Karpas-422 (cell line): Measurements from ENCODE around the gene IQGAP3. TPM values are rescaled to one million over a fixed set of nuclear protein-coding genes. Genes with fewer than 3 reads are reported as not detected.
A peak's percentile ranks its signal among the peaks of the same experiment; 100 is the strongest.
"Not testable (repeated sequence)": the region's sequence is repeated elsewhere in the genome, so short reads cannot be mapped to it uniquely, and the experiment has no call there.

Experiments used
- DNase-seq: peaks from one replicate; pipeline ENCODE4 v3.0.0-alpha.2; 2015
- H2AFZ ChIP-seq: fragments of 200-600 bp; sonication (generic); 2 replicates; pipeline ENCODE4 v1.6.1; 2014; ENCODE audit warnings: antibody characterized with exemption, low read length, mixed read lengths
- H3K27ac ChIP-seq: fragments of 200-600 bp; sonication (generic); 2 replicates; pipeline ENCODE4 v1.5.1; 2014; ENCODE audit warnings: mild to moderate bottlenecking, low read length, moderate library complexity
- H3K27me3 ChIP-seq: fragments of 200-600 bp; sonication (generic); 2 replicates; pipeline ENCODE4 v1.6.1; 2014; ENCODE audit warnings: low read length, mixed read lengths
- H3K36me3 ChIP-seq: fragments of 200-600 bp; sonication (generic); 2 replicates; pipeline ENCODE4 v1.6.1; 2014; ENCODE audit warnings: low read length, mixed read lengths; ENCODE audit not compliant: insufficient read depth
- H3K4me1 ChIP-seq: fragments of 200-600 bp; sonication (generic); 2 replicates; pipeline ENCODE4 v1.6.1; 2014; ENCODE audit warnings: mild to moderate bottlenecking, low read length, mixed read lengths
- H3K4me2 ChIP-seq: fragments of 200-600 bp; sonication (generic); 2 replicates; pipeline ENCODE4 v1.6.1; 2014; ENCODE audit warnings: low read length, low read depth, mild to moderate bottlenecking; ENCODE audit not compliant: poor library complexity, severe bottlenecking
- H3K4me3 ChIP-seq: fragments of 200-600 bp; sonication (generic); 2 replicates; pipeline ENCODE4 v1.5.1; 2014; ENCODE audit warnings: mild to moderate bottlenecking, antibody characterized with exemption, low read length, mixed read lengths
- H3K79me2 ChIP-seq: fragments of 200-600 bp; sonication (generic); 2 replicates; pipeline ENCODE4 v1.6.1; 2014; ENCODE audit warnings: mild to moderate bottlenecking, low read length, mixed read lengths
- H3K9ac ChIP-seq: fragments of 200-600 bp; sonication (generic); 2 replicates; pipeline ENCODE4 v1.6.0; 2014; ENCODE audit warnings: low read length
- H3K9me2 ChIP-seq: fragments of 200-600 bp; sonication (generic), shearing (Covaris generic); replicated peaks from 2 replicates; pipeline ENCODE4 v1.6.0; 2014; ENCODE audit warnings: mild to moderate bottlenecking, low read length, moderate library complexity; ENCODE audit not compliant: insufficient read depth
- H3K9me3 ChIP-seq: fragments of 300-700, 200-600 bp; sonication (generic); 2 replicates; pipeline ENCODE4 v1.6.1; 2014; ENCODE audit warnings: low read length, mixed read lengths
- H4K20me1 ChIP-seq: fragments of 200-600 bp; sonication (generic); 2 replicates; pipeline ENCODE4 v1.6.1; 2014; ENCODE audit warnings: mild to moderate bottlenecking, antibody characterized with exemption, low read length, low read depth; ENCODE audit not compliant: insufficient read depth
- total RNA-seq: library from RNA; depleted of rRNA; stranded (reverse); fragments of >200 nt; shearing (Covaris generic); gene quantifications from 2 replicates; pipeline ENCODE4 v1.2.3, GENCODE V29; 2014; ENCODE audit warnings: low replicate concordance

IQGAP3 gene
- total RNA-seq, 1 experiment from 2014 or later, result 0.75 TPM

DNA sequence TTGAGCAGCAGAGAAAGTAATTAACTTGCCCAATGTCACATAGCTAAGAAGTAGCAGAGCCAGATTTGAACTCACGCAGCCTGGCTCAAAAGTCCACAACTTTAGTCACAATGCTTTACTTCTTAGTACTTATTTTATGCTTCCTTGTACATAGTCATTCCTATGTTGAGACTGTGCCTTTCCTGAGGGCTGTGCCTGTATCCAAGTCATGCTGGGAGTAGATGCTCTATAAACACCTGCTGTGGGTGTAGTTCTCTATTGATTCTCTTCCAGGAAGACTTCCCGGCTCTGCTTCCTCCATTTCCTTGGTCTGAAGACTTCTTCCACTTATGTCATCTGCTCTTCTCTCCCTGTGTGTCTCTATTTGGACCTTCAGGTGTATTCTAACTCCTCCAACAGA lies 16.6 kb downstream of the IQGAP3 start:
- no peaks in the 10 kb centered on the region for H3K9me3 ChIP-seq
- DNase-seq, result no peak
- peak overlapping the region; percentile 14 for H3K9ac ChIP-seq
- peak overlapping the region; percentile 43; the same call in 1 of the 2 replicates for H3K27ac ChIP-seq
- H3K27me3 ChIP-seq, result no peaks in the 10 kb centered on the region
- H2AFZ ChIP-seq, result no peak overlapping the region
- no peaks in the 10 kb centered on the region for H3K36me3 ChIP-seq
- H4K20me1 ChIP-seq, result no peaks in the 10 kb centered on the region
- no peak overlapping the region for H3K4me3 ChIP-seq
- H3K9me2 ChIP-seq, result no peaks in the 10 kb centered on the region; the same call in 1 of the 2 replicates
- no peaks in the 10 kb centered on the region for H3K79me2 ChIP-seq
- H3K4me2 ChIP-seq, result peak overlapping the region; percentile 46
- peaks cover 73% of the 10 kb centered on the region for H3K4me1 ChIP-seq

DNA sequence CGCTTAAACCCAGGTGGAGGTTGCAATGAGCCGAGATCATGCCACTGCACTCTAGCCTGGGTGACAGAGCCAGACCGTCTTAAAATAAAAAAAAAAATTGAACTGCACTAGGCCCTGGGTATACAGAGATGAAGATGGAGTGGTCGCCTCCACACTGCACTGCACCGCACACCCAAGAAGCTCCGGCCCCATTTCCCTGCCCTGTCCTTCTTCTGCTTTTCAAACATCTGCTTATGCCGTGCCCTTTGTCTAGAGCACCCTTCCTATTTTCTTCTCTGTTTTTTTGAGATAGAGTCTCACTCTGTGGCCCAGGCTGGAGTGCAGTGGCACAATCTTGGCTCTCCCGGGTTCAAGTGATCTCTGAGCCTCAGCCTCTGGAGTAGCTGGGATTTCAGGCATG lies 17.4 kb downstream of the IQGAP3 start:
- no peak overlapping the region for H3K4me2 ChIP-seq

DNA sequence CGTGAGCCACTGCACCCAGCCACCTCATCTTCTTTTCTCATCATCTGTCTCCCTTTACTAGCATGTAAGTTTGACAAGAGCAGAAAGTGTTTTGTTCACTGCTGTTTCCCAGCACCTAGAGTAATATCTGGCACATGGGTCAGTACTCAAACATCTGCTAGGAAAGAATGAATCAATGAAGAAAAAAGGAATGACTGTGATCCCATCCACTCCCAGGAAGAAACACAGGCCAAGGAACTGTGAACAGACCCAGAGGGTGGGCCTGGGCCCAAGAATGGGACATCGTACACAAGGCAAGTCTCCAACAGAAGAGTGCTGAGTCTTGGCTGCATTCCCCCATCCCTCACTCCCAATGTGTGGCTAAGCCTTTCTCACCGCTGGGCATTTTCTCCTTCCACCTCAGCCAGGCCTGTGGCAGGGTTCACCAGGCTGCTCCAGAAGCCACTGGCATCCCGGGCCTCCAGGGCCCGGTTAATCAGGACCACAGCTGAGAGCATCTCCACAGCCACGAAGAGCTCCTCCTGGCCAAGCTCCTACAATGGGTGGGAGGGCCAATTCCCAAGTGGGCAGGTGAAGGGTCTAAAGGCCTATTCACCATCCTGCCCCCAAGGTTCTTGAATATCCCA lies 18.4 kb downstream of the IQGAP3 start:
- Histone ChIP-seq H2AFZ (no peak overlapping the region), H3K27ac (peak overlapping the region; percentile 88), H3K4me1 (peaks cover 64% of the 10 kb centered on the region), H3K4me2 (peak overlapping the region; percentile 66), H4K20me1 (no peaks in the 10 kb centered on the region), H3K36me3 (no peaks in the 10 kb centered on the region), H3K79me2 (no peaks in the 10 kb centered on the region), H3K9me3 (no peaks in the 10 kb centered on the region), H3K9ac (no peak overlapping the region), H3K27me3 (no peaks in the 10 kb centered on the region), H3K9me2 (no peaks in the 10 kb centered on the region; the same call in 1 of the 2 replicates), H3K4me3 (no peak overlapping the region)
- no peak for DNase-seq

More for the DNA sequence above, 17.4 kb downstream of the IQGAP3 start:
- no peaks in the 10 kb centered on the region for H3K79me2 ChIP-seq
- H3K9me3 ChIP-seq, result no peaks in the 10 kb centered on the region
- H3K4me3 ChIP-seq, result no peak overlapping the region
- no peak overlapping the region for H3K27ac ChIP-seq
- H3K27me3 ChIP-seq, result no peaks in the 10 kb centered on the region
- DNase-seq, result no peak
- H2AFZ ChIP-seq, result no peak overlapping the region
- H3K4me1 ChIP-seq, result peaks cover 74% of the 10 kb centered on the region
- H3K9me2 ChIP-seq, result no peaks in the 10 kb centered on the region; the same call in 1 of the 2 replicates
- no peak overlapping the region for H3K9ac ChIP-seq
- H3K36me3 ChIP-seq, result no peaks in the 10 kb centered on the region
- H4K20me1 ChIP-seq, result no peaks in the 10 kb centered on the region

GRCh38 chr1:156552937-156553336 lies 19.4 kb downstream of the IQGAP3 start:
- H3K27ac ChIP-seq, result peak overlapping the region; percentile 88
- peak overlapping the region; percentile 66 for H3K9ac ChIP-seq
- not testable (repeated sequence) for H3K27me3 ChIP-seq, H3K36me3 ChIP-seq, H3K9me3 ChIP-seq, H3K9me2 ChIP-seq, H3K79me2 ChIP-seq, H4K20me1 ChIP-seq
- H2AFZ ChIP-seq, result peak overlapping the region; percentile 93; the same call in 1 of the 2 replicates
- peak overlapping the region; percentile 66 for H3K4me2 ChIP-seq
- 0 out of 2 replicates have a peak overlapping the region, but pooled peaks have one; percentile 5 for H3K4me3 ChIP-seq
- H3K4me1 ChIP-seq, result peaks cover 63% of the 10 kb centered on the region
- peak; percentile 86 for DNase-seq

- no peaks in the 10 kb centered on the region for H3K27me3 ChIP-seq
- no peaks in the 10 kb centered on the region for H3K36me3 ChIP-seq
- H4K20me1 ChIP-seq, result no peaks in the 10 kb centered on the region
- H3K9me2 ChIP-seq, result no peaks in the 10 kb centered on the region; the same call in 1 of the 2 replicates
- H3K9ac ChIP-seq, result no peak overlapping the region; the same call in 1 of the 2 replicates
- H3K4me1 ChIP-seq, result peaks cover 63% of the 10 kb centered on the region
- H3K27ac ChIP-seq, result 0 out of 2 replicates have a peak overlapping the region, but pooled peaks have one; percentile 32
- no peaks in the 10 kb centered on the region for H3K79me2 ChIP-seq
- no peak overlapping the region for H3K4me3 ChIP-seq
- DNase-seq, result no peak
- peak overlapping the region; percentile 21 for H3K4me2 ChIP-seq
- H2AFZ ChIP-seq, result no peak overlapping the region
- H3K9me3 ChIP-seq, result no peaks in the 10 kb centered on the region
Measured at GRCh38 chr1:156552518-156552917, 19.8 kb downstream of the IQGAP3 start.

- Histone ChIP-seq H3K36me3 (no peaks in the 10 kb centered on the region), H3K9me3 (no peaks in the 10 kb centered on the region), H3K27ac (no peak overlapping the region), H3K27me3 (no peaks in the 10 kb centered on the region), H3K79me2 (no peaks in the 10 kb centered on the region), H3K4me1 (peaks cover 63% of the 10 kb centered on the region), H3K9me2 (no peaks in the 10 kb centered on the region; the same call in 1 of the 2 replicates), H2AFZ (no peak overlapping the region), H3K9ac (no peak overlapping the region), H4K20me1 (no peaks in the 10 kb centered on the region), H3K4me3 (no peak overlapping the region), H3K4me2 (peak overlapping the region; percentile 12)
- DNase-seq, result no peak
Measured at GRCh38 chr1:156551869-156552268, 20.5 kb downstream of the IQGAP3 start.

DNA sequence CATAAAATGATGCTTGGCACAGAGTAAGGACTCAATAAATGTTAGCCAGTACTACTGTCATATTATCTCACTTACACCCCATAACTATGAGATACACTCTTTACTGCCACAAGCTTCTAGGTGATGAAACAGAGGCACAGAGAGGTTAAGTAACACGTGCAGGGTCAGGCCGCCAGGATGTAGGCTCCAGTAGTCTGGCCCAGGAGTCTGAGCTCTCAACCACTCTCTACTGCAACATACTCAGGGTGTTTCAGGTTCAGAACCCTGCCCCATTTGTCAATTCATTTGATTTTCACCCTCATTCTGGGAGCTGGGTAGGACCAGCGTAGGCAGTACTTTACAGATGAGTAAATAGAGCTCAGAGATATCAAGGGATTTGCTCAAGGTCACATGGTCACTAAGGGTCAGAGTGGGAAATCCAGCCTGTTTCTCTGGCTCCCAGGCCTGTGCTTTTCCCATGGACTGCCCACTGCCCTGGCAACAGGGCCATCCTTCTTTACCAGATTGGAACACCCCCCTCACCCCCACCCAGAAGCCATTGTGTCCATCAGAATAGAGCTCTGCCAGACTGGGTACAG lies 21.2 kb downstream of the IQGAP3 start:
- no peaks in the 10 kb centered on the region for H3K9me3 ChIP-seq
- H3K36me3 ChIP-seq, result no peaks in the 10 kb centered on the region
- H4K20me1 ChIP-seq, result no peaks in the 10 kb centered on the region
- H3K4me1 ChIP-seq, result peaks cover 56% of the 10 kb centered on the region
- no peaks in the 10 kb centered on the region; the same call in 1 of the 2 replicates for H3K9me2 ChIP-seq
- no peak overlapping the region for H3K9ac ChIP-seq
- H2AFZ ChIP-seq, result no peak overlapping the region
- no peaks in the 10 kb centered on the region for H3K79me2 ChIP-seq
- DNase-seq, result peak; percentile 77
- H3K27ac ChIP-seq, result no peak overlapping the region
- H3K4me2 ChIP-seq, result peak overlapping the region; percentile 12
- no peak overlapping the region for H3K4me3 ChIP-seq
- H3K27me3 ChIP-seq, result no peaks in the 10 kb centered on the region

DNA sequence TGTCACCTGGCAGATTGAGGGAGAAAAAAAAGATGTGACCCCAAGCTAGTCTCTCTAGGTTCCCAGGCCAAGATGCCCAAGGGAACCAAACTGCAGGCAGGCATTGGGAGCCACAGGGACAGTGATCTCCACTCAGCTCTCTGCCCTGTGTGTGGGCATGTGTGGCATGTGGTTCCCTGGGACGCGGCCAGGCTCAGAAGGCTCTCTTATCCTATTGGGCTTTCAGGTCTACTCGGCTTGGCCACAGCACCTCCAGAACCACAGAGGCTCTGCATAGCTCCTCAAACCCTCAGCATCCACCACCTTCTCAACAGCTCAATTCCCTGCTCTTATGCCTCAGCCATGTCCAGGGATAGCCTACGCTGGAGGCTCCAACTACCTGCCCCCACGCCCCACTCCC lies 22.0 kb downstream of the IQGAP3 start:
- Histone ChIP-seq H3K4me2 (no peak overlapping the region), H3K79me2 (no peaks in the 10 kb centered on the region), H3K36me3 (no peaks in the 10 kb centered on the region), H3K9me3 (no peaks in the 10 kb centered on the region), H3K27me3 (no peaks in the 10 kb centered on the region), H3K4me3 (no peak overlapping the region), H3K4me1 (peaks cover 48% of the 10 kb centered on the region), H4K20me1 (no peaks in the 10 kb centered on the region), H3K27ac (no peak overlapping the region), H2AFZ (no peak overlapping the region), H3K9ac (no peak overlapping the region), H3K9me2 (no peaks in the 10 kb centered on the region; the same call in 1 of the 2 replicates)
- no peak for DNase-seq
